ENCODE results near the gene TMC3.

Gene TMC3

DNA sequence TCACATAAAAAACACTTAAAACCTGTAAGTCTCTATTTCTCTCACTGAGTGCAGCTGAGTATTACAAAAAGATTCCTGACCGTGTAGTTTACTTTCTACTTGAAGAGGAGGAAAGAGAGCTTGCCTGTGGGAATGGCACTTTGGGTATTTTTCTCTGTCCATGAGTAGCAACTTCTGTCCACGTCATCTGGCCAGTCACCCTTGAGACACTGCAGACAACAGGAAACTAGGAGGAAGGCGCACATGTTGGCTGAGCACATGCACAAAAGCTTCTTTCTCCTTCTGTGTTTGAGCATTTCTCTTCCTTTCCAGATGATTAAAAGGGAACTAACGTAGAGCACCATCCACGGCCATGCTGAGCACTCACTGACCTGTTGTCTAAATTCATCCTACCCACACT is 69.8 kb downstream of the TMC3 start:
- no peak overlapping the region for H3K9ac ChIP-seq (ENCODE audit: low read depth, low read length)
- no peaks in the 10 kb centered on the region for H3K36me3 ChIP-seq (ENCODE audit: insufficient read depth, low read length)

DNA sequence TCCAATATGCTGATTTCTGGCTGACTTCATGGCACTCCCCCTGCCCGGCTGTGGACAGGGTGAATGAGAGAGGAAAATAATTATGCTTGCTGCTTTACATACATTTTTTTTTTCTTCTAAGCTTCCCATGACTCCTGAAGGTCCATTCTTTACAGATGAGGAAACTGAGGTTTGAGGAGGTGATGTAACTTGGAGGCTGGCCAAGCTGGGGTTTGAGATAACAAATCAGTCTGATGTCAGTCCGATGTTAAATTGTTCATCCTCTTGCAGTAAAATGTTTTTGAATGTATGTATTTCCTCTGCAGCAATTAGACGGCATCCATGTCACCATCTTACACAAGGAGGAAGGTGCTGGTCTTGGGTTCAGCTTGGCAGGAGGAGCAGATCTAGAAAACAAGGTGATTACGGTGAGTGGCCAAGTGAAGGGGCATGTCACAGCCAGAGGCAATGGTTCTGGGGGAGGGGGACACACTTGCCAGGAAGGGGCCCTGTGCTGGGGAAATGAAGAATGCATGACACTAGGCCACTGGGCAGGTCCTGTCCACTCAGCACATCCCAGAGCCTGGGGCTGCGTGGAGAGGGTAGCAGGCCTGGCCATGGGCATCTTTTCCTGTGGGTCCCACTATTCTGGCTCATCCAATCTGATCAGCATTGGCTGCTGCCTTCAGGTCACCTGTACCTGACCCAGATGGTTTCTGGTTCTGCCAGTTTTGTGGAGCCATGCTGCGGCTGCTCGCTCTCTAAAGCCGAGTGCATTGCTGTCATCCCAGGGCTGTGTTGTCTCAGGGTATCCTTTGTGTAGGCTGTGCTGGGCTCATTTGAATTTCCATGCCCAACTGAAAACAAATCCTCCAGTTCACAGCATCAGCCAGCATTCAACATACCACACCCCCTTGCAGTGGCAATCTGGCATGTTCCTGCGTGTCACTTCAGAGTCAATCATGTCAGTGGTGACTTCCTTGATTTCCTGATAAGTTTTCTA is 70.5 kb downstream of the TMC3 start:
- no peaks in the 10 kb centered on the region for H3K36me3 ChIP-seq (ENCODE audit: insufficient read depth, low read length)
- H3K27ac ChIP-seq (ENCODE audit: low read depth, low read length) = peak overlapping the region; percentile 25; the same call in 1 of the 2 replicates
- no peak overlapping the region for H3K9ac ChIP-seq (ENCODE audit: low read depth, low read length)
- H3K27me3 ChIP-seq (ENCODE audit: insufficient read depth, low read length) = no peaks in the 10 kb centered on the region
- 62% methylated on average over 8 of the region's 9 CpGs for WGBS
- H3K9me3 ChIP-seq (ENCODE audit: insufficient read depth, low read depth, low read length) = no peaks in the 10 kb centered on the region
- peaks cover 21% of the 10 kb centered on the region for H3K4me1 ChIP-seq (ENCODE audit: insufficient read depth, low read length)
- no peak overlapping the region for H3K4me3 ChIP-seq (ENCODE audit: low read length)

More for the DNA sequence above, 69.8 kb downstream of the TMC3 start:
- Histone ChIP-seq H3K4me3 (ENCODE audit: low read length) (no peak overlapping the region), H3K9me3 (ENCODE audit: insufficient read depth, low read depth, low read length) (no peaks in the 10 kb centered on the region), H3K27ac (ENCODE audit: low read depth, low read length) (peak overlapping the region; percentile 25; the same call in 1 of the 2 replicates), H3K4me1 (ENCODE audit: insufficient read depth, low read length) (peaks cover 21% of the 10 kb centered on the region), H3K27me3 (ENCODE audit: insufficient read depth, low read length) (no peaks in the 10 kb centered on the region)
- 78% methylated on average over 5 of the region's 5 CpGs for WGBS

DNA sequence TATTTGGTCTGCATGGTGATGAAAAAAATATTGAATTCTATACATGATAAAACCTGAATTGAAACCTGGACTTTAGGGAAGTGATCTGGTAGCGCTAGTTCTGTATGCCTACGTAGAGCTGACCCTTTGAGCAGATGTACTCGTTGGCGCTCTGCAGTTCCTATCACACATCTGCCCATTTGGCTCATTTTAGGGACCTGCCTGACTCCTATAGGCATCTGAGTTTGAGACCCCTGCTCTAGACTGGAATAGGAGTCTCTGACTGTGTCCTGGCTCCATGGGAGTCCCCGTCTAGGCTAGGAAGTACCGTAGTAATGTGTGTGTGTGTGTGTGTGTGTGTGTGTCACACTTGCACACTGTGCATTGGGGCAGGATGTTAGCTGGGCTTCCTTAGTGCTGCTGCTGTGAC is 71.3 kb downstream of the TMC3 start:
- Histone ChIP-seq H3K4me1 (ENCODE audit: insufficient read depth, low read length) (peaks cover 21% of the 10 kb centered on the region), H3K9ac (ENCODE audit: low read depth, low read length) (no peak overlapping the region), H3K4me3 (ENCODE audit: low read length) (no peak overlapping the region), H3K27ac (ENCODE audit: low read depth, low read length) (no peak overlapping the region), H3K27me3 (ENCODE audit: insufficient read depth, low read length) (no peaks in the 10 kb centered on the region), H3K36me3 (ENCODE audit: insufficient read depth, low read length) (no peaks in the 10 kb centered on the region), H3K9me3 (ENCODE audit: insufficient read depth, low read depth, low read length) (no peaks in the 10 kb centered on the region)
- WGBS = 93% methylated on average over 6 of the region's 6 CpGs

DNA sequence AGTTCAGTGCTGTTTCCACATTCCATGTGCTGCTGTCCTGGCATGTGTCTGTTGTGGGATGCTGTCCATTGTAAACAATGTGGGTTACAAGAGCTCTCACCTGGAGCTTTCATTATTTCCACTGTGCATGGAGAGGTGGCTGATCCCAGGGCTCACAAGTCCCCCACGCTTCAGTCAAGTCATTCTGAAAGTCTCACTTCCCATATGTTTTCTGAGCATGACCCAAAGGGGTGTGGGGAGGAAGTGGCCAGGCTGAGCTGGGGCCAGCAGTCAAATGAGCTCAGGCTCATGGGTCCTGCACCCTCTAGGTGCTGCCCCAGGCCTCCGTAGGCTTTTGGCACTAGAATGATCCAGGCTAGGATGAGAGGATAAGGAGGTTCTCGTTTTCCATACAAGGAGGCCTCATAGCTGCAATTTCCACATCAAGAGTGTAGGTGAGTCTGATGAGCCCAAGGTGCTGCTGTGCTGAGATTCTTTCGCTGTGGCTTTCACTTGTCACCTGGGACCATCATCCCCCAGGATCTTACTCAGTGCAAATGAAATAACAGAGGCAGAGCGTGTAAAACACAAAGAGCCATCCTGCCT is 72.1 kb downstream of the TMC3 start:
- Histone ChIP-seq H3K4me3 (ENCODE audit: low read length) (no peak overlapping the region), H3K27me3 (ENCODE audit: insufficient read depth, low read length) (no peaks in the 10 kb centered on the region), H3K27ac (ENCODE audit: low read depth, low read length) (no peak overlapping the region), H3K36me3 (ENCODE audit: insufficient read depth, low read length) (no peaks in the 10 kb centered on the region), H3K9me3 (ENCODE audit: insufficient read depth, low read depth, low read length) (no peaks in the 10 kb centered on the region), H3K9ac (ENCODE audit: low read depth, low read length) (no peak overlapping the region), H3K4me1 (ENCODE audit: insufficient read depth, low read length) (peaks cover 21% of the 10 kb centered on the region)
- WGBS = 88% methylated on average over 5 of the region's 5 CpGs

DNA sequence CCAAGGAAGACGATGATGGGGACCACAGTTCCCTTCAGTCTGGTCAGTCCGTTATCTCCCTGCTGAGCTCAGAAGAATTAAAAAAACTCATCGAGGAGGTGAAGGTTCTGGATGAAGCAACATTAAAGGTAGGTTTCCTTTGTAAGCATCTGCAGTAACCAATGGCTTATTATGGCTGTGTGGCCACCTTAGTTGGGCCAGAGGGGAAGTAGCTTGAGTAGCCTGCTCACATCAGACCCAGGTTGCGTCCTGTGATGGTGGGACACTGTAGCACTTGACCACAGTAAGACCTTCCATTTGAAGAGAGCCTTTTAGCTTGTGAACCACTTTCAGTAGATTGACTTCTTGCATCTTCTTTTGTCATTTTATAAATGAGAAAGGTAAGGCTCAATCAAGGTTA is 72.6 kb downstream of the TMC3 start:
- no peaks in the 10 kb centered on the region for H3K27me3 ChIP-seq (ENCODE audit: insufficient read depth, low read length)

DNA sequence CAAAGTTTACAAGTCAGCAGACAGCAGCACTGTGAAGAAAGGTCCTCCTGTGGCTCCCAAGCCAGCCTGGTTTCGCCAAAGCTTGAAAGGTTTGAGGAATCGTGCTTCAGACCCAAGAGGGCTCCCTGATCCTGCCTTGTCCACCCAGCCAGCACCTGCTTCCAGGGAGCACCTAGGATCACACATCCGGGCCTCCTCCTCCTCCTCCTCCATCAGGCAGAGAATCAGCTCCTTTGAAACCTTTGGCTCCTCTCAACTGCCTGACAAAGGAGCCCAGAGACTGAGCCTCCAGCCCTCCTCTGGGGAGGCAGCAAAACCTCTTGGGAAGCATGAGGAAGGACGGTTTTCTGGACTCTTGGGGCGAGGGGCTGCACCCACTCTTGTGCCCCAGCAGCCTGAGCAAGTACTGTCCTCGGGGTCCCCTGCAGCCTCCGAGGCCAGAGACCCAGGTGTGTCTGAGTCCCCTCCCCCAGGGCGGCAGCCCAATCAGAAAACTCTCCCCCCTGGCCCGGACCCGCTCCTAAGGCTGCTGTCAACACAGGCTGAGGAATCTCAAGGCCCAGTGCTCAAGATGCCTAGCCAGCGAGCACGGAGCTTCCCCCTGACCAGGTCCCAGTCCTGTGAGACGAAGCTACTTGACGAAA is 74.3 kb downstream of the TMC3 start:
- WGBS = 89% methylated on average over 14 of the region's 14 CpGs
- no peaks in the 10 kb centered on the region for H3K27me3 ChIP-seq (ENCODE audit: insufficient read depth, low read length)
- H3K27ac ChIP-seq (ENCODE audit: low read depth, low read length) = no peak overlapping the region
- peaks cover 20% of the 10 kb centered on the region for H3K4me1 ChIP-seq (ENCODE audit: insufficient read depth, low read length)
- H3K36me3 ChIP-seq (ENCODE audit: insufficient read depth, low read length) = no peaks in the 10 kb centered on the region
- H3K4me3 ChIP-seq (ENCODE audit: low read length) = no peak overlapping the region
- no peak overlapping the region for H3K9ac ChIP-seq (ENCODE audit: low read depth, low read length)
- no peaks in the 10 kb centered on the region for H3K9me3 ChIP-seq (ENCODE audit: insufficient read depth, low read depth, low read length)

More for the DNA sequence above, 72.6 kb downstream of the TMC3 start:
- no peak overlapping the region for H3K4me3 ChIP-seq (ENCODE audit: low read length)
- H3K4me1 ChIP-seq (ENCODE audit: insufficient read depth, low read length) = peaks cover 21% of the 10 kb centered on the region
- H3K36me3 ChIP-seq (ENCODE audit: insufficient read depth, low read length) = no peaks in the 10 kb centered on the region
- 98% methylated on average over 4 of the region's 4 CpGs for WGBS
- no peaks in the 10 kb centered on the region for H3K9me3 ChIP-seq (ENCODE audit: insufficient read depth, low read depth, low read length)
- no peak overlapping the region for H3K9ac ChIP-seq (ENCODE audit: low read depth, low read length)
- no peak overlapping the region for H3K27ac ChIP-seq (ENCODE audit: low read depth, low read length)

DNA sequence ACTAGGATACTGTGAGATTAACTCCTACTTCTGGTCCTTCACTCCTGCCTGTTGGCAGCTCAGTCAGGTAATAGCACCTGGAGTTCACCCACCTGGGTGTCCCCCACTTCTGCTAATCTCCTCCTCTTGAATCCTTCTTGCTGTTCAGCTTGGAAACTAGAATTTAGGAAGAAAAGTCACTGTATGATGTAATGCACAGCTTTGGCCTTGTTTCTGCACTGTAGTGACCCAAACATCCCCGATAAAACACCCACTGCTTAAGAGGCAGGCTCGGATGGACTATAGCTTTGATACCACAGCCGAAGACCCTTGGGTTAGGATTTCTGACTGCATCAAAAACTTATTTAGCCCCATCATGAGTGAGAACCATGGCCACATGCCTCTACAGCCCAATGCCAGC is 74.9 kb downstream of the TMC3 start:
- H3K4me1 ChIP-seq (ENCODE audit: insufficient read depth, low read length) = peaks cover 17% of the 10 kb centered on the region
- no peak overlapping the region for H3K27ac ChIP-seq (ENCODE audit: low read depth, low read length)
- no peak overlapping the region for H3K4me3 ChIP-seq (ENCODE audit: low read length)
- no peaks in the 10 kb centered on the region for H3K9me3 ChIP-seq (ENCODE audit: insufficient read depth, low read depth, low read length)
- no peaks in the 10 kb centered on the region for H3K27me3 ChIP-seq (ENCODE audit: insufficient read depth, low read length)
- no peak overlapping the region for H3K9ac ChIP-seq (ENCODE audit: low read depth, low read length)
- no peaks in the 10 kb centered on the region for H3K36me3 ChIP-seq (ENCODE audit: insufficient read depth, low read length)
- WGBS = 97% methylated on average over 3 of the region's 3 CpGs

DNA sequence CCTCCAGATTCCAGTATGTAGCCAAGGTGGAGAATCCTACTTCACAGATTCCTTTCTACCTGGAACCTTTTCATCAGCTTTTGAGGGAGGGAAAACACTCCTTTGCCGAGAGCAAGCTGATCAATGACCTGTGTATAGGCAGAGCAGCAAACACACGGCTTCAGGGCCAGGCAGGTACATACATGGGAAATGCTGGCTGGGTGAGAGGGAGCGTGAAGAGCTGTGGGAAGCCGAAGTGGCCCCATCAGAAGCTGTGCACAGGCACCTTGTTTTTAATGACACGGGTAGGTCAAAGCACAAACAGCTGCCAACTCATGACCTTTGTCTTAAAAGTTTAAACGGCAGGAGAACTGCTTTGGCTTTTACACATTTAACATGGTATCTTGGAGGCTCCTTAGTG is 75.4 kb downstream of the TMC3 start:
- Histone ChIP-seq H3K27me3 (ENCODE audit: insufficient read depth, low read length) (no peaks in the 10 kb centered on the region), H3K36me3 (ENCODE audit: insufficient read depth, low read length) (no peaks in the 10 kb centered on the region), H3K4me1 (ENCODE audit: insufficient read depth, low read length) (peaks cover 15% of the 10 kb centered on the region), H3K27ac (ENCODE audit: low read depth, low read length) (no peak overlapping the region), H3K9ac (ENCODE audit: low read depth, low read length) (no peak overlapping the region), H3K9me3 (ENCODE audit: insufficient read depth, low read depth, low read length) (no peaks in the 10 kb centered on the region), H3K4me3 (ENCODE audit: low read length) (no peak overlapping the region)
- WGBS = 91% methylated on average over 6 of the region's 6 CpGs

DNA sequence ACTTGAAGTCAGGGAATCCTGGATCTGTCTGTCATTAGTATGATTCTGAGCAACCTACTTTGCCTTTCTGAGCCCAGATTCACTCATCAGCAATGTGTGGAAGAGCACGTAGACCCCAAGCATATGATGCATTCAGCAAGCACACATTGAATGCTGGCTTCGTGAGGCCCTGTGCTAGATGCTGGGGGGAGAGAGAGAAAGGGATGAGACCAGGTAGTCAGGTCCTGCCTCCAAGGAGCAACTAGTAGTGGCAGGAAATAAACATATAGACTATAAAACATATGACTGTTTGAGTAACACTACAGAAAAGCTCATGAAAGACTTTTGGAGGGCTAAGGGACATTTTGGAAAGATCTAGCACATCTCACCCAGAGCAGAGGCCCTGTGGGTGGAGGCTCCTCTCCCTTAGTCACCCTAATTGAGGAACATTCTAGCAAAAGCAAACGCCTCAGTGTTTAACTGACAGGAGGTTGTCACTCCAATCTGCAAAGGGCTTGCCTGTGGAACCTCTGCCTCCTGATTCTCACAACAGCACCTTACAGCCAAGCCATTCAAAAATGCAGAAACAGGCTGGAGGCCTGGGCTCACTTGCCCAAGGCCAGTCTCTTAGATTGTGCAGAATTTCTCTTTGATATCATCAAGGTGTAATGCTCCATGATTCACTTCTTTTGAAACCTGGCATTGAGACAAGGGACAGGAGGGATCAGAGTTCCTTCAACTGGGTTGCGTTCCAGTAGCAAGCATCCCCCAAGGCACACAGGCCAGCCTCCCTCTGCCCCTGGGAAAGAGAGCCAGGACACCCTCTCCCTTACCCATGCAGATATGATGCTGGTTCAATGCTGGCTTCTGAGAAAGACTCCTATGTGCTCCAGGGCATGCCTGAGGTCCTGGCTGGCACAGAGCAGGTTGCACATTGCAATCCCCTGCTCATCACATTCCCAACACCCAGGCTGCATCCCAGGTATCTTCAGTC is 76.1 kb downstream of the TMC3 start:
- no peaks in the 10 kb centered on the region for H3K36me3 ChIP-seq (ENCODE audit: insufficient read depth, low read length)
- H3K4me1 ChIP-seq (ENCODE audit: insufficient read depth, low read length) = peaks cover 8% of the 10 kb centered on the region; the same call in 1 of the 2 replicates
- no peak overlapping the region for H3K4me3 ChIP-seq (ENCODE audit: low read length)
- no peaks in the 10 kb centered on the region for H3K27me3 ChIP-seq (ENCODE audit: insufficient read depth, low read length)
- WGBS = 92% methylated on average over 4 of the region's 4 CpGs
- H3K27ac ChIP-seq (ENCODE audit: low read depth, low read length) = no peak overlapping the region
- H3K9me3 ChIP-seq (ENCODE audit: insufficient read depth, low read depth, low read length) = no peaks in the 10 kb centered on the region
- H3K9ac ChIP-seq (ENCODE audit: low read depth, low read length) = no peak overlapping the region

DNA sequence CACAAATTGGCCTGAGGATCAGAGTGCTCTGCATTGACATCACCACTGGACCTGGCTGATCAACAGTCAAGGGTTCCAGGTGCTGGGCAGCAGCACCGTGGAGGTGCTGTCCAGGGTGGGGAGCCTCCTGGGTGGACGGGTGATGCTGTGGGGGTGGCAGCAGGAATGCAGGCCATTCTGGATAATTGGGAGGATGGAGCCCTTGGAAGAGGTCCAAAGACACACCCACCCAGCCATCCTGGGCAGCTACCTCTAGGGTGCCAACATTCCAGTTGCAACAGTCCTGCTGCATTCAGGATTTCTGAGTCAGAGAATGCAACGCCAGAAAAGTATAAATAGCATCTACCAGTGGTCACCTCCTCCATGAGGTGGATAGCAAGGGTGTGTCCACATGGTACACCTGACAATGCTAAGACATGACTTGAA is 76.9 kb downstream of the TMC3 start:
- H3K27ac ChIP-seq (ENCODE audit: low read depth, low read length) = no peak overlapping the region
- H3K27me3 ChIP-seq (ENCODE audit: insufficient read depth, low read length) = no peaks in the 10 kb centered on the region
- no peaks in the 10 kb centered on the region for H3K36me3 ChIP-seq (ENCODE audit: insufficient read depth, low read length)
- H3K4me3 ChIP-seq (ENCODE audit: low read length) = no peak overlapping the region
- peaks cover 8% of the 10 kb centered on the region; the same call in 1 of the 2 replicates for H3K4me1 ChIP-seq (ENCODE audit: insufficient read depth, low read length)
- no peak overlapping the region for H3K9ac ChIP-seq (ENCODE audit: low read depth, low read length)
- H3K9me3 ChIP-seq (ENCODE audit: insufficient read depth, low read depth, low read length) = no peaks in the 10 kb centered on the region
- WGBS = 96% methylated on average over 3 of the region's 3 CpGs

Data from HUES64 (cell line).